ENCODE data around the gene NSUN6.
A peak's percentile ranks its signal among the peaks of the same experiment; 100 is the strongest.
"Not testable (repeated sequence)": the region's sequence is repeated elsewhere in the genome, so short reads cannot be mapped to it uniquely, and the experiment has no call there.

Gene NSUN6

GRCh38 chr10:18659125-18659818 is 7.9 kb upstream of the NSUN6 start, which contains the start of gene ARL5B:
Gene ARL5B, plus strand, starts transcription at chr10:18659431. Its CDS starts 207 bp downstream, at chr10:18659638.
- H3K27me3 ChIP-seq (ENCODE audit: insufficient read depth, low read length): no peaks in the 10 kb centered on the region
- WGBS: under 1% methylated on average over 72 of the region's 72 CpGs
- H3K27ac ChIP-seq (ENCODE audit: low read depth, low read length): peak within 1 kb of the TSS; percentile 92
- H3K4me1 ChIP-seq (ENCODE audit: insufficient read depth, low read length): 0 out of 2 replicates have a peak, but pooled peaks cover 11% of the 10 kb centered on the region
- peak within 1 kb of the TSS; percentile 98 for H3K9ac ChIP-seq (ENCODE audit: low read depth, low read length)
- no peaks in the 10 kb centered on the region for H3K9me3 ChIP-seq (ENCODE audit: insufficient read depth, low read depth, low read length)
- peak within 1 kb of the TSS; percentile 99 for H3K4me3 ChIP-seq (ENCODE audit: low read length)
- H3K36me3 ChIP-seq (ENCODE audit: insufficient read depth, low read length): 0 out of 2 replicates have a peak, but pooled peaks cover 4% of the 10 kb centered on the region

GRCh38 chr10:18658271-18659124 is 7.1 kb upstream of the NSUN6 start:
- Histone ChIP-seq H3K27ac (ENCODE audit: low read depth, low read length) (peak overlapping the region; percentile 77), H3K9ac (ENCODE audit: low read depth, low read length) (peak overlapping the region; percentile 90), H3K27me3 (ENCODE audit: insufficient read depth, low read length) (no peaks in the 10 kb centered on the region), H3K36me3 (ENCODE audit: insufficient read depth, low read length) (0 out of 2 replicates have a peak, but pooled peaks cover 4% of the 10 kb centered on the region), H3K9me3 (ENCODE audit: insufficient read depth, low read depth, low read length) (no peaks in the 10 kb centered on the region), H3K4me1 (ENCODE audit: insufficient read depth, low read length) (0 out of 2 replicates have a peak, but pooled peaks cover 11% of the 10 kb centered on the region), H3K4me3 (ENCODE audit: low read length) (peak overlapping the region; percentile 99)
- WGBS: 43% methylated on average over 21 of the region's 23 CpGs

- H3K36me3 ChIP-seq (ENCODE audit: insufficient read depth, low read length): no peaks in the 10 kb centered on the region
- no peak overlapping the region for H3K27ac ChIP-seq (ENCODE audit: low read depth, low read length)
- peaks cover 11% of the 10 kb centered on the region; the same call in 1 of the 2 replicates for H3K4me1 ChIP-seq (ENCODE audit: insufficient read depth, low read length)
- WGBS: 94% methylated on average over 1 of the region's 3 CpGs
- H3K4me3 ChIP-seq (ENCODE audit: low read length): no peak overlapping the region
- H3K27me3 ChIP-seq (ENCODE audit: insufficient read depth, low read length): no peaks in the 10 kb centered on the region
- H3K9me3 ChIP-seq (ENCODE audit: insufficient read depth, low read depth, low read length): no peaks in the 10 kb centered on the region
- H3K9ac ChIP-seq (ENCODE audit: low read depth, low read length): no peak overlapping the region
Measured at GRCh38 chr10:18656724-18657123, 5.3 kb upstream of the NSUN6 start.

- no peak overlapping the region for H3K9ac ChIP-seq (ENCODE audit: low read depth, low read length)
- H3K4me3 ChIP-seq (ENCODE audit: low read length): no peak overlapping the region
- H3K4me1 ChIP-seq (ENCODE audit: insufficient read depth, low read length): peaks cover 10% of the 10 kb centered on the region; the same call in 1 of the 2 replicates
- no peaks in the 10 kb centered on the region for H3K27me3 ChIP-seq (ENCODE audit: insufficient read depth, low read length)
- 100% methylated on average over 2 of the region's 3 CpGs for WGBS
- peaks cover 7% of the 10 kb centered on the region for H3K36me3 ChIP-seq (ENCODE audit: insufficient read depth, low read length)
- no peak overlapping the region for H3K27ac ChIP-seq (ENCODE audit: low read depth, low read length)
- H3K9me3 ChIP-seq (ENCODE audit: insufficient read depth, low read depth, low read length): no peaks in the 10 kb centered on the region
Measured at GRCh38 chr10:18653112-18653511, 1.7 kb upstream of the NSUN6 start.

- Histone ChIP-seq H3K4me1 (ENCODE audit: insufficient read depth, low read length) (peaks cover 7% of the 10 kb centered on the region; the same call in 1 of the 2 replicates), H3K4me3 (ENCODE audit: low read length) (peak overlapping the region; percentile 74), H3K9ac (ENCODE audit: low read depth, low read length) (peak overlapping the region; percentile 77), H3K36me3 (ENCODE audit: insufficient read depth, low read length) (peaks cover 30% of the 10 kb centered on the region), H3K9me3 (ENCODE audit: insufficient read depth, low read depth, low read length) (no peaks in the 10 kb centered on the region), H3K27me3 (ENCODE audit: insufficient read depth, low read length) (no peaks in the 10 kb centered on the region), H3K27ac (ENCODE audit: low read depth, low read length) (no peak overlapping the region)
- 6% methylated on average over 5 of the region's 6 CpGs for WGBS
Measured at GRCh38 chr10:18650404-18650997, 886 bp downstream of the NSUN6 start.

- Histone ChIP-seq H3K9me3 (ENCODE audit: insufficient read depth, low read depth, low read length) (no peaks in the 10 kb centered on the region), H3K27ac (ENCODE audit: low read depth, low read length) (no peak overlapping the region), H3K4me3 (ENCODE audit: low read length) (peak overlapping the region; percentile 74), H3K27me3 (ENCODE audit: insufficient read depth, low read length) (no peaks in the 10 kb centered on the region), H3K9ac (ENCODE audit: low read depth, low read length) (peak overlapping the region; percentile 77; the same call in 1 of the 2 replicates), H3K4me1 (ENCODE audit: insufficient read depth, low read length) (peaks cover 7% of the 10 kb centered on the region; the same call in 1 of the 2 replicates), H3K36me3 (ENCODE audit: insufficient read depth, low read length) (peaks cover 34% of the 10 kb centered on the region)
- WGBS: 79% methylated on average over 7 of the region's 7 CpGs
Measured at GRCh38 chr10:18649364-18649959, 1.9 kb downstream of the NSUN6 start.

GRCh38 chr10:18647945-18648344 is 3.4 kb downstream of the NSUN6 start:
- Histone ChIP-seq H3K9me3 (ENCODE audit: insufficient read depth, low read depth, low read length) (no peaks in the 10 kb centered on the region), H3K27me3 (ENCODE audit: insufficient read depth, low read length) (no peaks in the 10 kb centered on the region), H3K36me3 (ENCODE audit: insufficient read depth, low read length) (peaks cover 45% of the 10 kb centered on the region), H3K27ac (ENCODE audit: low read depth, low read length) (no peak overlapping the region), H3K4me3 (ENCODE audit: low read length) (no peak overlapping the region), H3K4me1 (ENCODE audit: insufficient read depth, low read length) (peaks cover 7% of the 10 kb centered on the region; the same call in 1 of the 2 replicates), H3K9ac (ENCODE audit: low read depth, low read length) (no peak overlapping the region)
- WGBS: 95% methylated on average over 2 of the region's 3 CpGs

- H3K36me3 ChIP-seq (ENCODE audit: insufficient read depth, low read length): peaks cover 51% of the 10 kb centered on the region
- 93% methylated on average over 2 of the region's 2 CpGs for WGBS
- no peaks in the 10 kb centered on the region for H3K9me3 ChIP-seq (ENCODE audit: insufficient read depth, low read depth, low read length)
- H3K4me3 ChIP-seq (ENCODE audit: low read length): no peak overlapping the region
- no peak overlapping the region for H3K27ac ChIP-seq (ENCODE audit: low read depth, low read length)
- no peaks in the 10 kb centered on the region for H3K27me3 ChIP-seq (ENCODE audit: insufficient read depth, low read length)
- no peak overlapping the region for H3K9ac ChIP-seq (ENCODE audit: low read depth, low read length)
- H3K4me1 ChIP-seq (ENCODE audit: insufficient read depth, low read length): peaks cover 7% of the 10 kb centered on the region; the same call in 1 of the 2 replicates
Measured at GRCh38 chr10:18647151-18647550, 4.2 kb downstream of the NSUN6 start.

GRCh38 chr10:18639719-18640118 is 11.7 kb downstream of the NSUN6 start:
- H3K27me3 ChIP-seq (ENCODE audit: insufficient read depth, low read length); H3K9ac ChIP-seq (ENCODE audit: low read depth, low read length); H3K9me3 ChIP-seq (ENCODE audit: insufficient read depth, low read depth, low read length); H3K27ac ChIP-seq (ENCODE audit: low read depth, low read length); H3K4me1 ChIP-seq (ENCODE audit: insufficient read depth, low read length); H3K4me3 ChIP-seq (ENCODE audit: low read length): not testable (repeated sequence)
- 100% methylated on average over 1 of the region's 2 CpGs for WGBS
- H3K36me3 ChIP-seq (ENCODE audit: insufficient read depth, low read length): peaks cover 29% of the 10 kb centered on the region

GRCh38 chr10:18637400-18637799 is 14.0 kb downstream of the NSUN6 start:
- H3K27me3 ChIP-seq (ENCODE audit: insufficient read depth, low read length); H3K4me3 ChIP-seq (ENCODE audit: low read length); H3K9me3 ChIP-seq (ENCODE audit: insufficient read depth, low read depth, low read length); H3K4me1 ChIP-seq (ENCODE audit: insufficient read depth, low read length); H3K9ac ChIP-seq (ENCODE audit: low read depth, low read length); H3K27ac ChIP-seq (ENCODE audit: low read depth, low read length): not testable (repeated sequence)
- WGBS: no CpG with 5 or more reads among the region's 1 CpG
- peaks cover 17% of the 10 kb centered on the region for H3K36me3 ChIP-seq (ENCODE audit: insufficient read depth, low read length)

Data from HUES64 (cell line).